RPMI8226 (cell line): ENCODE measurements around the gene DLX4.
A peak's percentile ranks its signal among the peaks of the same experiment; 100 is the strongest.

ENCODE experiments used
- DNase-seq: peaks from one replicate; pipeline ENCODE4 v3.0.0-alpha.2; 2015

DLX4 gene

GRCh38 chr17:49989518-49989880 is 20.5 kb downstream of the DLX4 start:
- DNase-seq, result no peak

DNA sequence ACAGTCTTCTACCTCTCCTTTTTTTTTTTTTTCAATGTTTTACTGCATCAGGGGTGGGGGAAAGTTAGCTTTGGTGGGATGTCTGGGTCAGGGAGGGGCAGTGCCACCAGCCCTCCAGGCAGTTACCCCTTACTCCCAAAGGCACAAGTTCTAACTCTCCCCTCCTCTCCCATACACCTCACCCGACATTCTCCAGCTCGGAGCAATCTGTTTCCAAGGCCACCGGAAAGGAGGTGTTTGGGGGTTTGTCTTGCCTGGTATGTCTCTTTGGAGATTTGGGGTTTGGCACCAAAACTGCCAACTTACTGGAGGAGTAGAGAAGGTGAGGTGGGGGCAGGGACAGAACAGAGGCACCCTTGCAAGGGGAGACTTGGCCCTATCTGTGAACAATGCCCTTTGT is 21.3 kb downstream of the DLX4 start:
- DNase-seq, result no peak

- no peak for DNase-seq
These were observed 21.9 kb downstream of the DLX4 start for GRCh38 chr17:49990921-49991320.

- DNase-seq, result no peak
These were observed 22.4 kb downstream of the DLX4 start for GRCh38 chr17:49991409-49991808.

DNA sequence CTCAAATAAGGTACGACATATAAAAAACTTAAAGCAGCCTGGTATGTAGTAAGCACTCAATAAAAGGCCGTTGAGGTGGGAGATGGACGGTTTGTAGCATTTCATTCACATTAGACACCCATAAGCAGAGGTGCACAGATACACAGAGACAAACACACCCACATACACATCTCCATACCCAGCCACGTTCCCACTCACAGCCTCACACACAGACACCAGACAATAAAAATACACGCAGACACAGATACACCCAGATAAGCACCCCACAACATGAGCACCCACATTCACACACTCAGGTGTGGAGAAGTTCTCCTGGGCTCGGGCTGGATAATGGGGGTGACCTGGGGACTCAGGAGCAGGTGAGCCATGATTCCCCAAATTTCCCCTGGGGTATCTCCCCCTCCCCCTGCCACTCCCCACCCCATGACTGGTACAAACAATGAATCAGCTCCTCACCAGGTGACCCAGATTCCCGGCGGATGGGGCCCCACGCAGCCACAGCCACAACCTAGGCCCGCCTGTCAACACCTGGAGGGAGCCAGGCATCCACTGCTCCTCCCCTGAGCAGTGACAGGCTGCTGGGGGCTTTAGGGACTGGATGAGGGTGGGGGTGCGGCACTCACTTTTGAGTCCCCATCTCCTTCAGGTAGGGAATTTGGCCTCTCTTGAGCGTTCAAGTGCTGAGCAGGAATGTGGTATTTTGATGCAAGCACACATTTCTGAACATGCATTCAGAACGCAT is 23.4 kb downstream of the DLX4 start:
- no peak for DNase-seq

DNA sequence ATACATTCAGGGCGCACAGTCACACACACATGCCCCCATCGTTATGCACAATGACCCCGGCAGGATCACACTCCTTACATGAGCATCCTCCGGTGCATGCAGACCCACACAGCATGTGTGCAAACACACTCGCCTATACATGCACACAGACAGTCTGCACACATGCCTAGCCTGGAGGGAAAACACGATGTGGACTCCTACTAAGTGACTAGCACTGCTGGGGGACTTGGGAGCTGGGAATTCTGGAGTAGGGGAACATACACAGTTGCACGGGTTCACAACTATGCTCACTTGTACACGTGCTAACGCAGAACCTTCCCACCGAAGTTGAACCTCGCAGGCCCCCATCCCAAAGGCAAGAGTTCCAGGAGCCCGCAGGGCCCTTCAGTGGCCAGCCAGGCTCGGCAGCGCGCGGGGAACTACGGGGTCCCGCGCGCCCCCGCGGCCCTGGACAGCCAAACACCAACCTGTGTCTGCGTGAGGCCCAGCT is 24.0 kb downstream of the DLX4 start:
- DNase-seq, result no peak

- DNase-seq, result peak; percentile 37
These were observed 24.6 kb downstream of the DLX4 start for GRCh38 chr17:49993423-49994060.

- DNase-seq, result peak; percentile 5
These were observed 25.4 kb downstream of the DLX4 start for GRCh38 chr17:49994085-49995054.

DNA sequence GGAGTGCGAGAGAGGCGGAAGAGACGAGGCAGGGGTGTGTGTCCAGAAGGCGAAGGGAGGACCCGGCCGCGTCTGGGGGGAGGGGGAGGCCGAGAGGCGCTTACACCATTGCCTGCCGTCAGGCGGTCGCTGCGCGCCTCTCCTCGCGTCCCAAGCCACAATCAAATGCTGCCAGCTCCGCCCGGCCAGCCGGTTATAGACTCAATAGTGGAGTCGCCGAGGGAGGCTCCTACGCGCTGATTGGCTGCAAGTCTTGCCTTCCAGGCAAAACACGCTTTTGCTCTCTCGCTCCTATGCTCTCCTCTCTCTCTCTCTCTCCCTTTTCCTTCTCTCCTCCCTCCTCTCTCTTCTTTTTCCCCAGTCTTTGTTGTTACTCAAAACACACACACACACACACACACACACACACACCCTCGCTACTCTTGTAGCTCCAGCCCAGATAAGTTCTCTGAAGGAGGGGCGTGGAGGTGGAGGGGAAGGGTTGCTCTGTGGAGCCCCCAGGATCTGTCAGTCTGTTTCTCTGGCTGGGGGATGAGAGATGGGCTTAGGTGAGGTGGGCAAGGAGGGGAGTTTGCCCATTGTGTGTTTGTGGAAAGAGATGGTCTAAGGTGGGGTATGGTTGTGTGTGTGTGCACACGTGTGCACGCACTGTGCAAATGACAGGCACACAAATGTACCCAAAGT is 26.2 kb downstream of the DLX4 start, which contains the start of gene DLX3:
TSS of gene DLX3 (minus strand) at position 170 of the 684 bp plus-strand sequence. CDS start 226 bp downstream, outside the sequence.
- peak; percentile 79 for DNase-seq

DNA sequence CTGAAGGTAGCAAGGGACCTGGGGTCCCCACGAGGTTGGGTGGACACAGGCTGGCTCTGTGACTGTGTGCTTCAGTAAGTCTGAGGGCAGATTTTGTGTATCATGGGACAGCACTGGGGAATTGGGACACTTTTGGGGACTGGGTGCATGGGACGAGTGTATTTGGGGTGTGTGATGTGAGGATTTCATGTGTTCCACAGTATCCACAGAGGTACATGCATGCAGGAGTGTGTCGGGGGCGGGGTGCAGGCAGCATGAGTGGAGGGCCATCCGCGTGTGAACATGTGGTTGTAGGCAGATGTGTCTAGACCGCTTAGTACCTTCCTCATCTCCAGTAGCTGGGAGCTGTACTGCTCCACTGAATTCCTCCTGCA is 27.1 kb downstream of the DLX4 start:
- peak; percentile 2 for DNase-seq

DNA sequence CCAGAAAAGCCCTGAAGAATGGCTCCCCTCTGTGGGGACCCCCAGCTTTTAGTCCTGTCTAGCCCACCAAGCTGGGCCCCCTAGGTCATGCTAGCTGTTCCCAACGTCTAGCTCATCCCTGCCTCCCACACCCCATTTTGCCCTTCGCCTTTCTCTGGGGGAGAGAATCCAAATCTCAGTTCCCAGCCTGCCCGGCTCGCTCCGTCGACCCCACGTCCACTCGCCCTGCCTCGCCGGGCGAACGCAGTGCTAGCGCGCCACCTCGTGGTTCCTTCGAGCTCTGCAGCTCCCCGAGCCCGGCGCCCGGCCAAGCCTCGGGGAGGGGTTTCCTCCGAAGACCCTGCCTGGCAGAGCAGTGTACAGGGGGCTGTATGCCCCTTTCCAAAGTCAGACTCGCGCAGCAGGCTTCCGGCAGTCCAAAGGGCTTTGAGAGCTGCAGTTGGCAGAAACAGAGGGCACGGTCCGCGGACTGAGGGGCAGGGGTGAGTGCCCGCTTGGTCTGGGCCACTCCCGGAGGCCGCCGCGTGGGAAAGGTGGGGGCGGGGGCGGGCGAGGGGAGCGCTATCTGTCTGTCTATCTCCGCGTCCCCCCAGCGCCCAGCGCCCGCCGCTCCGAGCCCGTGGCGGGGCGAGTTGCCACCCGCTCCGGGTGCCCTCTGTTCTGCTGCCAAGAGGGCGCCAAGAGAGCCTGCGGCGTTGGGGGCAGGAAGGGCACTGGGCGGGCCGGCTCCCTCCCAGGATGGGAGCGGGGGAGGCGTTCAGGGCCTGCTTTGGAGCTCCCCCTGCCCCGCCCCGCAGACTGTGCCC is 27.7 kb downstream of the DLX4 start:
- peak; percentile 60 for DNase-seq

DNA sequence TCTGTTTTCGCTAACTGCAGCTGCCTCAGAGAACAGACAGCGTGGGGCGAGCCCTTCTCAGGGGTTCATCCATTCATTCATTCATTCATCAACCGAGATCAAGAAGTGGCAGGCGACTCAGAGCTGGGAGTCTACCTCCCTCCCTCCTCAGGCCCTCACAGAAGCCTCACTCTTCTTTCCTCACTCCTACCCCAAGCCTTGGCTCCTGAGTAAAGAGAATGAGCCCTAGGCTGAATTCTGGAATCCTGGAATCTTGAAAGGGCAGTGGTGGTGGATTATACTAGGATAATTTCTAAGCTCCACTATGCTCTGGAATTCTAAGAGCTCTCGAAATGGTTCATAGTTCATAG is 28.3 kb downstream of the DLX4 start:
- DNase-seq, result no peak

DNA sequence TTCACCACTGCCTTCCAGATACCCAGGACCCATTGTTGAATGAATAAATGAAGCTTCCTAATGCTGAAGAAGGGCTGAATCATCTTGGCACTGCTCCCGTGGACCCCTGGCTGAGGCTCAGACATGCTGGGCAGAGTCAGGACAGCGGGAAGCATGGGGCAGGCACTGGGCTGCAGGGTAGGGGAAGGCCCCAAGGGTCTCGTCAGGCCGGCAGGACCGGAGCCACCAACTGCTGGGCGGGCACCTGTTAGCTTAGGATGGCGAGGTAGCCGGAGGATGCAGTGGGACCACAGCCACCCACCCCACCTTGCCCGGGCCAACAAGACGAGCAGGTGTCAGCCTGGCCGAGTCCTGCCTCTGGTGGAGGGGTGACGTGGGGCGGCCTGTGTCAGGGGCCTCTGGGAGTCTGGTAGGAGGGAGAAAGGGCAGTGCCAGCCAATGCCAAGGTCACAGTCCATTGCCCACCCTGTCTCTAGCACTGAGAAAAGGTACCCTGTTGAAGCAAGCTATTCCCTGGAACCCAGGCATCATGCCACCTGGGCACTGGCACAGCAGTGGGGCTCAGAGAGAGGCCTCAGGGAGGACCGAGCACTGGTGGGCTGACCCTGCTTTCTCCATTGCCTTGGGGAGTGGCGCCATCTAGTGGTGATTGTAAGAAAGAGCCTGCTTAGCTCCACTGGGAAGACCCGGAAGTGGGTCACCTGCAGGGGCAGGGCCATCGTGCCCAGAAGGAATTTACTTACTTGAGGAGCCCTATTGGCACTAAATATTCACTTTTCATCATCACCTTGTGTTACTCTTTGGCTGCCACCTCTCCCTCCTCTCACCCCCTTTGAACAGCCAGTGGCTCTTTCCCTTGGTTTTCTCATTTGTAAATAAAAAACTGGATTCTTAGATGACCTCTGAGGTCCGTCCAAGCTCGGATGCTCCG is 29.0 kb downstream of the DLX4 start:
- DNase-seq, result peak; percentile 89

DNA sequence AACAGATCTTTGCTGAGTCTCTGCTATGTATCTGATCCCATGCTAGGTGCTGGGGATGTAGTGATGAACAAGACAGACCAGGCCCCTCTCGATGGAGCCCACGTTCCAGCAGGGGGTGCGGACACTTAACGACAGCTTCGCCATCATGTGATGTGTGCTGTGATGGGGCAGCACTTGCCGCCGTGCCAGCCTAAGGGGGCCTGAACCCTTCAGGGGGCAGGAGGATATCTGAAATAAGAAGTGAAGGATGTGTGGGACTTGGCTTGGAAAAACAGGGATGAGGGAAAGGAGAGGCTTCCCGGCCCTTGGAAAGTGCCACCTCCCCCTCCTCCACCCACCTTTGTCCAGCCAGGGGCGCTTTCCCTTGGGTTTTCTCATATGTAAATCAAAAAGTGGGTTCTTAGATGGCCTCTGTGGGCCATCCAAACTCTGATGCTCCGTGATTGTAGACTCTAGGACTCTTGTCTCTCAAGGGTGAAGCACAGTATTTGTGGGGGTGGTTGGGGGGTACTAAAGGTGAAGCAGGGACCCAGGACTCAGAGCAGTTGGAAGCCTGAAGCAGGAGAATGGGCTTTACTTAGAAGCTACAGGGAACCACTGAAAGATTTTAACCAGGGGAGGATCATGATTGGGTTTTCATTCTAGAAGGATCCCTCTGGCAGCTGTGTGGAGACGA is 30.0 kb downstream of the DLX4 start:
- no peak for DNase-seq

- DNase-seq, result no peak
These were observed 34.9 kb downstream of the DLX4 start for GRCh38 chr17:50003911-50004310.

- DNase-seq, result no peak
These were observed 40.3 kb downstream of the DLX4 start for GRCh38 chr17:50009282-50009681.

- no peak for DNase-seq
These were observed 44.1 kb downstream of the DLX4 start for GRCh38 chr17:50013079-50013478.

GRCh38 chr17:50014471-50015088 is 45.6 kb downstream of the DLX4 start:
- DNase-seq, result no peak

DNA sequence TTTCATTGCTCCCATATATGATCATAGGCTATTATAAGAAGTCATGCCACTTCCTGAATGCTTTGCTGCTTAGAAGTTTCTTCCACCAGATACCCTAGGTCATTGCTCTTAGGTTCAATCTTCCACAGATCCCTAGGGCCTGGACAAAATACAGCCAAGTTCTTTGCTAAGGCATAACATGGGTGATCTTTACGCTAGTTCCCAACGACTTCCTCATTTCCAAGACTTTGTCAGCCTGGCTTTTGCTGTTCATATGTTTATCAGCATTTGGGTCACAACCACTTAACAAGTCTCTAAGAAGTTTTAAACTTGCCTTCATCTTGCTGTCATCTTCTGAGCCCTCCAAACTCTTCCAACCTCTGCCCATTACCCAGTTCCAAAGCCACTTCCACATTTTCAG is 46.2 kb downstream of the DLX4 start:
- no peak for DNase-seq

DNA sequence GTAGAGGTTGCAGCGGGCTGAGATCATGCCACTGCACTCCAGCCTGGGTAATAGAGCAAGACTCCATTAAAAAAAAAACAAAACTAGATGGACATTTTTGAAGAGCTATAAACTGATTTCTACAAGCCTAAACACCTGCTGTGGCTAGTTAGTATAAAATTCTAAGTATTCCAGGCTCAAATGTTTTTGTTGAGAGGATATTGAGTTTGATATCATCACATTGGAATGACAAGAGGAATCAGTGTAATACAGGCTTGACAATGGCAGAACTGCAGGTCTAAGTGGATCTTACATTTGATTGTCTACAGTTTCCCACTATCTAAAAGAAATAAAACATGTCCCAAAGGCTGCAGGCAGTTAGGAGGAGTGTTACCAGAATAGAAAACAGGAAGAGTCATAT is 49.9 kb downstream of the DLX4 start:
- DNase-seq, result no peak
